ENCODE measurements around the gene IGF1R. TPM values are rescaled to one million over a fixed set of nuclear protein-coding genes. Genes with fewer than 3 reads are reported as not detected.

The IGF1R gene
- total RNA-seq, 1 donor from 2014 or later = 23.5 TPM

DNA sequence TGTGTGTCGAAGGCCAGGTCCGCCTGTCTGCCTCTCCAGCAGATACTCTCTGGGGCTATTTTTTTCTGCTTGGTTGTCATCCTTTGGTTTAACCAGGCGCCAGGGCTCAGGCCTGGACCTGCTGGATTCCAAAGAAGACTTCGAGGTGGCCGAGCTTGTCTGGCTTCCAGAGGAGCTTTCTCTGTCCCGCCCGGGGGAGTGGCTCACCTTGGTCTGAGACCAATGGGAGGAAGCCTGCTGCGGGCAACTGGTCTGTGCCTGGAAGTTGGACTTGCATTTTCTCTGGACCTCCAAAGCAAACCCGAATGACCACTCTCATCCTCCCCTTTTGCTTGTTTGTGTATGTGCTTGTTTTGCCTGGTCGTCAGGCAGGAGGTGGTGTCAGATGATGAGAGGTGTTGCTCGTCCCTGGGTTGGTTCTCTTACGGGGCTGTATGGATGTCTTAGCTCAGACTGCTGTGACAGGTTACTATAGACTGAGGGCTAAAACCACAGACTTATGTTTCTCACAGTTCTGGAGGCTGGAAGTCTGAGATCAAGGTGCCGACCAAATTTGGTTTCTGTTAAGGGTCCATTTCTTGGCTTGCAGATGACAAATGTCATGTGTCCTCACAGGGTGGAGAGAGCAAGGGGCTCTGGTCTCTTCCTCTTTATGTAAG, 19.3 kb downstream of the IGF1R start:
- DNase-seq (ENCODE audit: low spot score) = peak; percentile 14

GRCh38 chr15:98668566-98669308, 20.4 kb downstream of the IGF1R start:
- TF ChIP-seq EZH2phosphoT487 (IDR thresholded peaks at IDR 0.05) (no peak), CTCF (IDR thresholded peaks at IDR 0.05) (no peak), EZH2 (IDR thresholded peaks at IDR 0.05) (no peak)
- H3K36me3 Mint-ChIP-seq = peaks cover 26% of the 10 kb centered on the region
- H3K9me3 ChIP-seq (ENCODE audit: low read depth) = no peaks in the 10 kb centered on the region
- no peaks in the 10 kb centered on the region for H3K27me3 ChIP-seq
- peaks cover 41% of the 10 kb centered on the region for H3K4me1 ChIP-seq
- H3K27ac Mint-ChIP-seq = no peak overlapping the region
- H4K20me1 ChIP-seq (ENCODE audit: low read depth) = peaks cover 92% of the 10 kb centered on the region
- peak overlapping the region; percentile 25 for H3K4me2 ChIP-seq
- no peaks in the 10 kb centered on the region for H3F3A ChIP-seq (ENCODE audit: low read depth)
- H3K4me3 ChIP-seq = no peak overlapping the region
- H3K79me2 ChIP-seq (ENCODE audit: low read depth) = peaks cover 100% of the 10 kb centered on the region
- H3K27ac ChIP-seq = no peak overlapping the region
- H3K4me1 Mint-ChIP-seq = peaks cover 63% of the 10 kb centered on the region
- no peak for DNase-seq (ENCODE audit: low spot score)
- H3K9me3 Mint-ChIP-seq = peaks cover 3% of the 10 kb centered on the region
- H3K36me3 ChIP-seq = no peaks in the 10 kb centered on the region
- no peak overlapping the region for H3K9ac ChIP-seq
- no peak overlapping the region for H2AFZ ChIP-seq (replicated peaks)
- H3K27me3 Mint-ChIP-seq (ENCODE audit: insufficient read depth, low read depth) = no peaks in the 10 kb centered on the region
- no peak overlapping the region for H3K4me3 Mint-ChIP-seq

More for the DNA sequence above, 19.3 kb downstream of the IGF1R start:
- no peaks in the 10 kb centered on the region for H3F3A ChIP-seq (ENCODE audit: low read depth)
- H3K9me3 ChIP-seq (ENCODE audit: low read depth) = no peaks in the 10 kb centered on the region
- no peak overlapping the region for H3K4me3 ChIP-seq
- H3K27ac Mint-ChIP-seq = peak overlapping the region; percentile 39
- peaks cover 62% of the 10 kb centered on the region for H3K4me1 Mint-ChIP-seq
- H3K4me1 ChIP-seq = peaks cover 41% of the 10 kb centered on the region
- peaks cover 100% of the 10 kb centered on the region for H3K79me2 ChIP-seq (ENCODE audit: low read depth)
- no peak overlapping the region for H3K4me2 ChIP-seq
- H3K36me3 ChIP-seq = no peaks in the 10 kb centered on the region
- no peak overlapping the region for H3K27ac ChIP-seq
- H3K9me3 Mint-ChIP-seq = peaks cover 3% of the 10 kb centered on the region
- H3K27me3 ChIP-seq = no peaks in the 10 kb centered on the region
- peaks cover 27% of the 10 kb centered on the region for H3K36me3 Mint-ChIP-seq
- TF ChIP-seq EZH2phosphoT487 (IDR thresholded peaks at IDR 0.05) (no peak), EZH2 (IDR thresholded peaks at IDR 0.05) (no peak), CTCF (IDR thresholded peaks at IDR 0.05) (no peak)
- no peak overlapping the region for H3K9ac ChIP-seq
- no peak overlapping the region for H2AFZ ChIP-seq (replicated peaks)
- H3K4me3 Mint-ChIP-seq = no peak overlapping the region
- H4K20me1 ChIP-seq (ENCODE audit: low read depth) = peaks cover 93% of the 10 kb centered on the region
- no peaks in the 10 kb centered on the region for H3K27me3 Mint-ChIP-seq (ENCODE audit: insufficient read depth, low read depth)

DNA sequence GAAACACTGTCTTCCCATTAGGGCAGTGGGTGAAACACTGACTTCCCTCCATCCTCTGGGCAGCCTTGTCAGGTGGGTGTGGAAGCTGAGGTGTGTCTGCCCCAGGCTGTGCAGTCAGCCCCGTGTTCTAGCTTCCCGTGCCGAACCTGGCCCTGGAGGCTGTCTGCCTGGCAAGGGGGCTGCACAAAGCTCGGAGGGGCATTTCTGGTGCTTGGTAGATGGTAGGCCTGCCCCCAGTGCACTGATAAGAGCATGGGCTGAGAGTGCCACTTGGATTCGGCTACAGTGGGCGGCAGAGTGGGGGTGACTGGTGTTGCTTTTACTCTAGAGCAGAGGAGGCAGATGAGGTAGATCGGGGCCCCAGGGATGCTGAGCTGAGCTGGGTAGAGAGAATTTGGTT, 21.3 kb downstream of the IGF1R start:
- H3K36me3 ChIP-seq = no peaks in the 10 kb centered on the region
- Mint-ChIP-seq H3K9me3 (no peaks in the 10 kb centered on the region), H3K36me3 (peaks cover 24% of the 10 kb centered on the region), H3K4me1 (peaks cover 60% of the 10 kb centered on the region), H3K27me3 (ENCODE audit: insufficient read depth, low read depth) (no peaks in the 10 kb centered on the region), H3K4me3 (no peak overlapping the region), H3K27ac (no peak overlapping the region)
- peaks cover 100% of the 10 kb centered on the region for H3K79me2 ChIP-seq (ENCODE audit: low read depth)
- H3K27me3 ChIP-seq = no peaks in the 10 kb centered on the region
- no peak overlapping the region for H3K27ac ChIP-seq
- no peaks in the 10 kb centered on the region for H3K9me3 ChIP-seq (ENCODE audit: low read depth)
- no peak for DNase-seq (ENCODE audit: low spot score)
- H2AFZ ChIP-seq (replicated peaks) = no peak overlapping the region
- H3K9ac ChIP-seq = no peak overlapping the region
- TF ChIP-seq EZH2phosphoT487 (IDR thresholded peaks at IDR 0.05) = no peak
- no peak for TF ChIP-seq CTCF (IDR thresholded peaks at IDR 0.05)
- TF ChIP-seq EZH2 (IDR thresholded peaks at IDR 0.05) = no peak
- H3K4me2 ChIP-seq = no peak overlapping the region
- no peaks in the 10 kb centered on the region for H3F3A ChIP-seq (ENCODE audit: low read depth)
- peaks cover 41% of the 10 kb centered on the region for H3K4me1 ChIP-seq
- H3K4me3 ChIP-seq = no peak overlapping the region
- peaks cover 95% of the 10 kb centered on the region for H4K20me1 ChIP-seq (ENCODE audit: low read depth)

All from neural progenitor cell (in vitro differentiated cells).